ENCODE data around the gene ZBTB7B.
A peak's percentile ranks its signal among the peaks of the same experiment; 100 is the strongest.

The ZBTB7B gene

DNA sequence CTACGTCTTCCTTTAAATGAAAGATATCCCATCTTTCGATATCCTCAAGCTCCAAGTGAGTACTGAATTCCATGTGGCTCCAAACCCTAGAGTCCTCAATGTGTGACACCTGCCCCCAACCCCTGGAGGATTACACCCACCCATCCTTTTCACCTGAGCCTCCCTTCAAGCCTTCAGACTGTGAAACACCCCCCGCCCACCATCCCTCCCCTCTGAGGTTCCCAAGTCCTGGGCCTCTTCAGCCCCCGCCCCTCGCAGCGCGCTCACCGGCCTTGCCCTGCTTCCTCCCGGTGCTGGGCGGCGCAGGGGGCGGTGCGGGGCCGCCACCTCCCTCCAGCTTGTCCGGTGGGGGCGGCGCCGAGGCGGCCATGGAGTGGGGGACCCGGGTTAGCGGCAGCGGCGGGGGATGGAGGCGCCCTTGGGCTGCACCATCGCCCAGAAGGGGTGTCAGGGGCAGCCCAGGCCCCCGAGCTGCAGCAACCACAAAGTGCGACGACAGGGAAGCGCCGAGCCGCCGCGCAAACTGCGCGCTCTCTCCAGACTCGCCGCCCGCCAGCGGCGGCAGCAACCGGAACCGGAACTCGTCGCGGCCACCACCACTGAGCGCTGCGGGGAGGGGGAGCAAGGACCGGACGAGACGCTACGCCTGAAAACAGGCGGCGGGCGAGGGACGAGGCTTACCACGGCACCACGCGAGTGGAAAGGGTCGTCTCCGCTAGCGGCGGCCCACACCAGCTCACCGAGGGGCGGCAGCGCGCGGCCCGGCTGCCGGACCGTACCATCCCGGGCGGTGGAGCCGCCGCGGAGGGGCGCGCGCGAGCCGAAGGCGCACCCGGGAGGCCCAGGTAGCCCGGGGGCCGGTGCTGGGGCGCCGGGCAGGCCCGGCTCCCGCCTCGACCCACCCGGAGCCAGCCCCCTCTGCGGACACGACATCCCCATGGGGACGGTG is 41.1 kb upstream of the ZBTB7B start, which contains the start of gene PYGO2:
PYGO2 (minus strand) TSS at position 576 of the 949 bp plus-strand sequence; CDS start at position 370, 206 bp downstream.
- DNase-seq (ENCODE audit: low spot score in 2 of 2), result peak; percentile 72 to 87
- Histone ChIP-seq H3K36me3 (replicated peaks) (peaks cover 51% of the 10 kb centered on the region), H3K4me3 (peak within 1 kb of the TSS; percentile 96), H3K4me1 (peaks cover 8% of the 10 kb centered on the region), H3K27me3 (ENCODE audit: low read depth) (no peaks in the 10 kb centered on the region), H3K9me3 (no peaks in the 10 kb centered on the region)
- in situ Hi-C loops (cut with MboI; ENCODE audit: low sequenced_read_pairs), result loop anchor here (5.0 kb wide), 1 partner anchor 91 kb away; the partner anchor contains the start of gene ADAM15

DNA sequence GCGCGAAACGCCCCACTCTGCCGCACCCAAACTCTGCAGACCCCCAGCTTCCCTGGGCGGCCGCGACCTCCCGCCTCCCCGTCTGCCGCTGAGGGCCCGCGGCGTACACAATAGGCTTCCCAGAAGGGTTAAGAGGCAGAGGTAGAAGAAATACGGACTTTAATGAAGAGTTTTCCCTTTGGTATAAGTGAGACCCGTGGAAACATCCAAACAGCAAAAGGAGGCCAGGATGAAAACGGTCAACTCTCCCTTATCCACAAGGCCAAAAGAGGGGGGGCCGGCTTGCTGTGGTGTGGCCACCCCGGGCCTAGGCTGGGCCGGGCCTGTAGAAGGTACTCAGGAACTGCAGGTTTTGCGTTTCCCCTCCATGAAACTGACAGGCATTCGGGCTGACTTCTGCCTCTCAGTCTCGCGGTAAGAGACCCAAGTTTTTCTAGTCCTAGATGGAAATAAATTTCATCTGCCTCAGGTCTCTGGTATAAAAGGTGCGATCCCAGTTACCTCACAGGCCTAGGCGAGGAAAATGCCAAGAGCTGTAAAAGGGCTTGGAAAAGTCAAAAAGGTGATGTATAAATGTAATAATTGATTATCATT is 40.3 kb upstream of the ZBTB7B start:
- peak overlapping the region; percentile 96 for H3K4me3 ChIP-seq
- H3K36me3 ChIP-seq (replicated peaks), result peaks cover 57% of the 10 kb centered on the region
- H3K27me3 ChIP-seq (ENCODE audit: low read depth), result no peaks in the 10 kb centered on the region
- no peaks in the 10 kb centered on the region for H3K9me3 ChIP-seq
- in situ Hi-C loops (cut with MboI; ENCODE audit: low sequenced_read_pairs), result loop anchor here (5.0 kb wide), 1 partner anchor 90 kb away; the partner anchor contains the start of gene ADAM15
- no peak for DNase-seq (ENCODE audit: low spot score in 2 of 2)
- peaks cover 6% of the 10 kb centered on the region for H3K4me1 ChIP-seq

GRCh38 chr1:154962795-154963330 is 39.7 kb upstream of the ZBTB7B start:
- DNase-seq (ENCODE audit: low spot score in 2 of 2), result no peak
- no peaks in the 10 kb centered on the region for H3K27me3 ChIP-seq (ENCODE audit: low read depth)
- H3K4me3 ChIP-seq, result peak overlapping the region; percentile 96
- in situ Hi-C loops (cut with MboI; ENCODE audit: low sequenced_read_pairs), result loop anchor here (5.0 kb wide), 1 partner anchor 89 kb away; the partner anchor contains the start of gene ADAM15
- peaks cover 6% of the 10 kb centered on the region for H3K4me1 ChIP-seq
- no peaks in the 10 kb centered on the region for H3K9me3 ChIP-seq
- peaks cover 63% of the 10 kb centered on the region for H3K36me3 ChIP-seq (replicated peaks)

DNA sequence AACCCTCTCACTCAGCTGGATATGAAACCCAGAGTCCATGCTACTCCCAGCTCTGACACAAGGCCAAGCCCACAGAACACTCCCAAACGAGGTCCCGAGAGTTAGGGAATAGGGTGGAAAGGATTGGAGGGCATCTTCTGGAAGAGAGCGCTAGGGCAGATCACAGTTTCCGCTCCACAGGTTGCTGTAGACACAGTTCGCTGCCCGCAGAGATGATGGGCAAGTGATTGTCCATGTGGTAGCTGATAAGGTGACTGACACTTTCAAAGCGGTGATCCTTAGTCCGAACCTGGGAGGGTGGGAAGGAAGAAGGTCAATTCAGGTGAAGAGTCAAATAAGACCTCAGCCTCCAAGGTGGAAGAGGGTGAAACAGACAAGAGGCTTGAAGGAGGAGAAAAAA is 39.0 kb upstream of the ZBTB7B start:
- H3K27me3 ChIP-seq (ENCODE audit: low read depth), result no peaks in the 10 kb centered on the region
- no peak for DNase-seq (ENCODE audit: low spot score in 2 of 2)
- H3K4me3 ChIP-seq, result no peak overlapping the region
- in situ Hi-C loops (cut with MboI; ENCODE audit: low sequenced_read_pairs), result loop anchor here (5.0 kb wide), 1 partner anchor 89 kb away; the partner anchor contains the start of gene ADAM15
- H3K36me3 ChIP-seq (replicated peaks), result peaks cover 63% of the 10 kb centered on the region
- peaks cover 6% of the 10 kb centered on the region for H3K4me1 ChIP-seq
- H3K9me3 ChIP-seq, result no peaks in the 10 kb centered on the region

GRCh38 chr1:154964359-154964758 is 38.2 kb upstream of the ZBTB7B start:
- Histone ChIP-seq H3K9me3 (no peaks in the 10 kb centered on the region), H3K36me3 (replicated peaks) (peaks cover 56% of the 10 kb centered on the region), H3K27me3 (ENCODE audit: low read depth) (no peaks in the 10 kb centered on the region), H3K4me3 (no peak overlapping the region), H3K4me1 (peaks cover 6% of the 10 kb centered on the region)
- in situ Hi-C loops (cut with MboI; ENCODE audit: low sequenced_read_pairs), result loop anchor here (5.0 kb wide), 1 partner anchor 88 kb away; the partner anchor contains the start of gene ADAM15
- DNase-seq (ENCODE audit: low spot score in 2 of 2), result no peak

DNA sequence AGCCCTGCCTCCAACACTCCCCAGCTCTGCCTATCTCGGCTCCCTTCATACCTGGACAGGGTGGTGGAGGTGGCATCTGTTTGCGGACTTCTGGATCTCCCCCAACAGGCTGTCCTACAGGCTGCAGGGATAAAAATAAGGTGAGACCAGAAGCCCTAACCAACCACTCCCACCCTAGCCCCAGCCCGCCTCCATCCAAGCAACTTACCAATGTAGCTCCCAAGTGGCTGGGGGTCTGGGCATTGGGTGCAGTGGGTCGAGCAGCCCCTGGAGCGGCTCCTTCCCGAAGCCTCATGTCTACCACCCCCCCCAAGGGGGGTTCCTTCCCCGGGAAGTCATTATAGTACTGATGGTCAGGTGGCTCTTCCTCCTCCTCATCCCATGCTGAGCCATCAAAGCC is 36.5 kb upstream of the ZBTB7B start:
- in situ Hi-C loops (cut with MboI; ENCODE audit: low sequenced_read_pairs), result no loop called here
- H3K4me1 ChIP-seq, result peaks cover 11% of the 10 kb centered on the region
- H3K36me3 ChIP-seq (replicated peaks), result peaks cover 50% of the 10 kb centered on the region
- no peaks in the 10 kb centered on the region for H3K27me3 ChIP-seq (ENCODE audit: low read depth)
- no peak overlapping the region for H3K4me3 ChIP-seq
- no peak for DNase-seq (ENCODE audit: low spot score in 2 of 2)
- no peaks in the 10 kb centered on the region for H3K9me3 ChIP-seq

- no peak overlapping the region for H3K4me3 ChIP-seq
These were observed 35.2 kb upstream of the ZBTB7B start for GRCh38 chr1:154967331-154967950.

DNA sequence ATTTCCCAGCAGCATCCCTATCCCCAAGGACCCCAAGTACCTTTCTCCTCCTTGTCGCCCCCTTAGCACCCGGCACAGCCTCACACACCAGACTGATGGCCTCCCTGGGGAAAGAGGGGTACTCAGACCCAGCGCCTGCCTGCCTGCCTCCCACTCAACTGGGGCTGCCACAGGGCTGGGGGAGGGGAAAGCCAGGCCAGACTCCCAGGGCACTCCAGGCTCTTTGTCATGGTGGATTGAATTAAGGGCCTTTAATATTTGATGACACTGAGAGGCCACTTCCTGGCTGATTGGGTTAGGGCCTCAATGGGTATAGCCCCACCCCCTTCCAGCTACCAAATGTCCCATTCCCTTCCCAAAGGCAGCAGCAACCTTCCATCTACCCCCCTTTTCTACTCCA is 33.9 kb upstream of the ZBTB7B start:
- peaks cover 27% of the 10 kb centered on the region for H3K4me1 ChIP-seq
- no peak for DNase-seq (ENCODE audit: low spot score in 2 of 2)

More at GRCh38 chr1:154967331-154967950, 35.2 kb upstream of the ZBTB7B start:
- H3K9me3 ChIP-seq, result no peaks in the 10 kb centered on the region
- peaks cover 50% of the 10 kb centered on the region for H3K36me3 ChIP-seq (replicated peaks)
- in situ Hi-C loops (cut with MboI; ENCODE audit: low sequenced_read_pairs), result no loop called here
- H3K27me3 ChIP-seq (ENCODE audit: low read depth), result no peaks in the 10 kb centered on the region
- DNase-seq (ENCODE audit: low spot score in 2 of 2), result no peak
- H3K4me1 ChIP-seq, result peaks cover 19% of the 10 kb centered on the region

GRCh38 chr1:154969246-154969645 is 33.4 kb upstream of the ZBTB7B start:
- Histone ChIP-seq H3K4me1 (peaks cover 27% of the 10 kb centered on the region), H3K9me3 (no peaks in the 10 kb centered on the region), H3K36me3 (replicated peaks) (peaks cover 39% of the 10 kb centered on the region), H3K27me3 (ENCODE audit: low read depth) (no peaks in the 10 kb centered on the region), H3K4me3 (no peak overlapping the region)
- in situ Hi-C loops (cut with MboI; ENCODE audit: low sequenced_read_pairs), result no loop called here
- no peak for DNase-seq (ENCODE audit: low spot score in 2 of 2)

More for the DNA sequence above, 33.9 kb upstream of the ZBTB7B start:
- Histone ChIP-seq H3K27me3 (ENCODE audit: low read depth) (no peaks in the 10 kb centered on the region), H3K4me3 (no peak overlapping the region), H3K36me3 (replicated peaks) (peaks cover 42% of the 10 kb centered on the region), H3K9me3 (no peaks in the 10 kb centered on the region)
- in situ Hi-C loops (cut with MboI; ENCODE audit: low sequenced_read_pairs), result no loop called here

GRCh38 chr1:154969860-154970452 is 32.6 kb upstream of the ZBTB7B start:
- in situ Hi-C loops (cut with MboI; ENCODE audit: low sequenced_read_pairs), result no loop called here
- Histone ChIP-seq H3K36me3 (replicated peaks) (peaks cover 33% of the 10 kb centered on the region), H3K27me3 (ENCODE audit: low read depth) (no peaks in the 10 kb centered on the region), H3K4me3 (no peak overlapping the region; the same call in 1 of the 2 replicates), H3K9me3 (no peaks in the 10 kb centered on the region), H3K4me1 (peaks cover 27% of the 10 kb centered on the region)
- DNase-seq (ENCODE audit: low spot score in 2 of 2), result no peak

- in situ Hi-C loops (cut with MboI; ENCODE audit: low sequenced_read_pairs), result no loop called here
- peak; percentile 71 to 93 for DNase-seq (ENCODE audit: low spot score in 2 of 2)
- Histone ChIP-seq H3K4me1 (peaks cover 27% of the 10 kb centered on the region), H3K9me3 (no peaks in the 10 kb centered on the region), H3K4me3 (peak within 1 kb of the TSS; percentile 9), H3K27me3 (ENCODE audit: low read depth) (no peaks in the 10 kb centered on the region), H3K36me3 (replicated peaks) (peaks cover 25% of the 10 kb centered on the region)
These were observed 31.8 kb upstream of the ZBTB7B start, which contains the start of gene SHC1 for GRCh38 chr1:154970631-154971340. SHC1 (minus strand) TSS chr1:154970747; CDS start chr1:154970526, 221 bp downstream.

- peaks cover 32% of the 10 kb centered on the region for H3K4me1 ChIP-seq
- no peaks in the 10 kb centered on the region for H3K9me3 ChIP-seq
- peaks cover 19% of the 10 kb centered on the region for H3K36me3 ChIP-seq (replicated peaks)
- H3K27me3 ChIP-seq (ENCODE audit: low read depth), result no peaks in the 10 kb centered on the region
- DNase-seq (ENCODE audit: low spot score in 2 of 2), result no peak
- no peak overlapping the region for H3K4me3 ChIP-seq
- in situ Hi-C loops (cut with MboI; ENCODE audit: low sequenced_read_pairs), result no loop called here
These were observed 31.1 kb upstream of the ZBTB7B start for GRCh38 chr1:154971341-154971998.
